ENCODE results near the gene IFT20.

Gene IFT20, protein sequence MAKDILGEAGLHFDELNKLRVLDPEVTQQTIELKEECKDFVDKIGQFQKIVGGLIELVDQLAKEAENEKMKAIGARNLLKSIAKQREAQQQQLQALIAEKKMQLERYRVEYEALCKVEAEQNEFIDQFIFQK

DNA sequence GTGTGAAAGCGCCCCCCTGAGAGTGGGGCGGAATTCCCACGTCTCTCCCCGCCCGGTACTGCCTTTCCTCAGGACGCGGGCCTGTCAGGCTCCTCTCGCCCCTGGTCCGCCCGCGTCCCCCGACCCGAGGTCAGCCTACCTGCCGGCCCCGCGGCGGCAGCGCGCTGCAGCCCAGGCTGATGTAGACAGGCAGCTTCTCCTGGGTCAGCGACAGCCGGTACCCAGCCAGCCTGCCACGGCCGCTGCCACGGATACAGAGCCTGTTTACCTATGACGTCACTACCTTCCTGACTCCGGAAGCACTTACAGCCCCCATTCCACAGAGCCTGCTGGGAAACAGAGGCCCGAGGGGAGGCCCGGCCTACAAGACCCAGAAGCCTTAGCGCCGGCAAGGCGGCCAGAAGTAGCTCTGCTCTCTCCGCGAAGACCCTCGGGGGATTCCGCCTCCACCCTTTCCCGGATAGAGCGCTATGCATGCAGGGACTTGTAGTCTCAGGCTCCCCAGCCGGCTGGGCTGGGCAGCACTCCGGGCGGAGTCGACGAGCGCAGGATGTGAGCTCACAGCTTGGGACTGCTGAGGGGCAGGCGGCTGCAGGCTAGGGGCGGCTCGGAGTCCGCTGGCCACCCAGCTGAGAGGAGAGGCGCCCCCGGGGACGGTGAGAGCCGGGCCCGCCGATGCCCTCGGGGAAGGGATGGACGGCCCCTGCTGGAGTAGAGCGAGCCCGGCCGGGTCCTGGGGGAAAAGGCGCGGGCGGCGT, at the start of gene IFT20, which contains the start of gene TNFAIP1:
Gene IFT20, minus strand, starts transcription at position 272 of the 758 bp plus-strand sequence. CDS start 3,487 bp downstream, outside the sequence.
Gene TNFAIP1, plus strand, starts transcription at position 561 of the 758 bp plus-strand sequence. CDS start 3,761 bp downstream, outside the sequence.
- H3K4me3 Mint-ChIP-seq: peak within 1 kb of the TSS; percentile 98 to 99 (median 99)
- H3K9me3 Mint-ChIP-seq: no peaks in the 10 kb centered on the region
- H3K4me1 Mint-ChIP-seq: peaks cover 48% of the 10 kb centered on the region
- no peaks in the 10 kb centered on the region for H3K27me3 Mint-ChIP-seq (ENCODE audit: low read depth)
- H3K36me3 Mint-ChIP-seq (ENCODE audit: low read depth): peaks cover 8% of the 10 kb centered on the region
- peak within 1 kb of the TSS; percentile 79 to 98 (median 97) for H3K27ac Mint-ChIP-seq
- TF ChIP-seq, protein P1, sequence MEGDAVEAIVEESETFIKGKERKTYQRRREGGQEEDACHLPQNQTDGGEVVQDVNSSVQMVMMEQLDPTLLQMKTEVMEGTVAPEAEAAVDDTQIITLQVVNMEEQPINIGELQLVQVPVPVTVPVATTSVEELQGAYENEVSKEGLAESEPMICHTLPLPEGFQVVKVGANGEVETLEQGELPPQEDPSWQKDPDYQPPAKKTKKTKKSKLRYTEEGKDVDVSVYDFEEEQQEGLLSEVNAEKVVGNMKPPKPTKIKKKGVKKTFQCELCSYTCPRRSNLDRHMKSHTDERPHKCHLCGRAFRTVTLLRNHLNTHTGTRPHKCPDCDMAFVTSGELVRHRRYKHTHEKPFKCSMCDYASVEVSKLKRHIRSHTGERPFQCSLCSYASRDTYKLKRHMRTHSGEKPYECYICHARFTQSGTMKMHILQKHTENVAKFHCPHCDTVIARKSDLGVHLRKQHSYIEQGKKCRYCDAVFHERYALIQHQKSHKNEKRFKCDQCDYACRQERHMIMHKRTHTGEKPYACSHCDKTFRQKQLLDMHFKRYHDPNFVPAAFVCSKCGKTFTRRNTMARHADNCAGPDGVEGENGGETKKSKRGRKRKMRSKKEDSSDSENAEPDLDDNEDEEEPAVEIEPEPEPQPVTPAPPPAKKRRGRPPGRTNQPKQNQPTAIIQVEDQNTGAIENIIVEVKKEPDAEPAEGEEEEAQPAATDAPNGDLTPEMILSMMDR (IDR thresholded peaks at IDR 0.05; ENCODE audit: unreplicated experiment in 3 of 3): no peak

DNA sequence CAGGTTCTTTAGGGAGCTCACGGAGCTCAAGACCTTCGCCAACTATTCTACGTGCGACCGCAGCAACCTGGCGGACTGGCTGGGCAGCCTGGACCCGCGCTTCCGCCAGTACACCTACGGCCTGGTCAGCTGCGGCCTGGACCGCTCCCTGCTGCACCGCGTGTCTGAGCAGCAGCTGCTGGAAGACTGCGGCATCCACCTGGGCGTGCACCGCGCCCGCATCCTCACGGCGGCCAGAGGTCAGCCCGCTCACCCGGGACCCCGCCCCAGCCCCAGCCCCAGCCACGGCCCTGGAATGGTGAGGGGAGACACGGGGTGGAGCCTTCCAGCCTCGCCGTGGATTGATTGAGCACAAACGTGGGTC, 49.7 kb upstream of the IFT20 start:
- H3K4me3 Mint-ChIP-seq: peak overlapping the region; percentile 54 to 66 (median 63)
- H3K4me1 Mint-ChIP-seq: no peaks in the 10 kb centered on the region
- H3K9me3 Mint-ChIP-seq: no peaks in the 10 kb centered on the region
- no peak overlapping the region for H3K27ac Mint-ChIP-seq
- TF ChIP-seq, protein P1 (IDR thresholded peaks at IDR 0.05; ENCODE audit: unreplicated experiment in 3 of 3): no peak
- peaks cover 37% of the 10 kb centered on the region for H3K36me3 Mint-ChIP-seq (ENCODE audit: low read depth)
- peaks cover 60% of the 10 kb centered on the region for H3K27me3 Mint-ChIP-seq (ENCODE audit: low read depth)

DNA sequence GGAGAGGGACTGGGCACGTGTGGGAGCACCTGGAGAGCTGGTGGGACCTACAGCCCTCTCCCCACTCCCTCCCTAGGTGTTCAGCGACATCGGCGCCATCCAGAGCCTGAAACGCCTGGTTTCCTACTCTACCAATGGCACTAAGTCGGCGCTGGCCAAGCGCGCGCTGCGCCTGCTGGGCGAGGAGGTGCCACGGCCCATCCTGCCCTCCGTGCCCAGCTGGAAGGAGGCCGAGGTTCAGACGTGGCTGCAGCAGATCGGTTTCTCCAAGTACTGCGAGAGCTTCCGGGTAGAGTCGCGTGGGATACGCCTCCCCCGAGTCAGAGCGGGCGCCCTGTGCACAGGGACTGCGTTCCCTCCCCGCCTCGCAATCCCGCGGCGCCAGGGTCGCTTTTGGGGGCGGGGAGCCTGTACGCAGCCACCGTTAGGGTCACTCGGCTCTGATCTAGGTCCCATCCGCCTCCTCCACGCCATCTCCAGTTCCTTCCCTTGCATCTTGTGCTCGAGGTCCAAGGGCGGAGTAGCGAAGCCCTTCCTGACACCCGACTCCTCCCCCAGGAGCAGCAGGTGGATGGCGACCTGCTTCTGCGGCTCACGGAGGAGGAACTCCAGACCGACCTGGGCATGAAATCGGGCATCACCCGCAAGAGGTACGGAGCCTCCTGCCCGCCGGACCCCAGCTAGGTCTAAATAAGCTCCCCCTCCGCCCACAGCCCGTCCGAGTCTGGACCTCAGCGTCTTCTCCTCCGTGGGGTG, 49.2 kb upstream of the IFT20 start:
- Mint-ChIP-seq H3K36me3 (ENCODE audit: low read depth) (peaks cover 32% of the 10 kb centered on the region), H3K27ac (no peak overlapping the region), H3K4me3 (peak overlapping the region; percentile 54 to 66 (median 63))

DNA sequence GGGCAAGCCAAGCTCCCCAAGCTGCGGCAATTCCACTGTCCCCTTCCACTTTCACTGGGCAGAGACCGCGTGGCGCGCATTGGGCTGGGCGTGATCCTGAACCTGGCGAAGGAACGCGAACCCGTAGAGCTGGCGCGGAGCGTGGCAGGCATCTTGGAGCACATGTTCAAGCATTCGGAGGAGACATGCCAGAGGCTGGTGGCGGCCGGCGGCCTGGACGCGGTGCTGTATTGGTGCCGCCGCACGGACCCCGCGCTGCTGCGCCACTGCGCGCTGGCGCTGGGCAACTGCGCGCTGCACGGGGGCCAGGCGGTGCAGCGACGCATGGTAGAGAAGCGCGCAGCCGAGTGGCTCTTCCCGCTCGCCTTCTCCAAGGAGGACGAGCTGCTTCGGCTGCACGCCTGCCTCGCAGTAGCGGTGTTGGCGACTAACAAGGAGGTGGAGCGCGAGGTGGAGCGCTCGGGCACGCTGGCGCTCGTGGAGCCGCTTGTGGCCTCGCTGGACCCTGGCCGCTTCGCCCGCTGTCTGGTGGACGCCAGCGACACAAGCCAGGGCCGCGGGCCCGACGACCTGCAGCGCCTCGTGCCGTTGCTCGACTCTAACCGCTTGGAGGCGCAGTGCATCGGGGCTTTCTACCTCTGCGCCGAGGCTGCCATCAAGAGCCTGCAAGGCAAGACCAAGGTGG, 46.0 kb upstream of the IFT20 start:
- TF ChIP-seq, protein P1 (IDR thresholded peaks at IDR 0.05; ENCODE audit: unreplicated experiment in 3 of 3): peak in 2 of 3 experiments; percentile 26 to 37
- no peak overlapping the region for H3K27ac Mint-ChIP-seq
- no peaks in the 10 kb centered on the region for H3K9me3 Mint-ChIP-seq
- no peaks in the 10 kb centered on the region for H3K4me1 Mint-ChIP-seq
- peaks cover 20% of the 10 kb centered on the region for H3K36me3 Mint-ChIP-seq (ENCODE audit: low read depth)
- H3K4me3 Mint-ChIP-seq: peak overlapping the region in 2 of 3 experiments; percentile 10 to 15
- H3K27me3 Mint-ChIP-seq (ENCODE audit: low read depth): peaks cover 71% of the 10 kb centered on the region

More for the DNA sequence above, 49.2 kb upstream of the IFT20 start:
- Mint-ChIP-seq H3K9me3 (no peaks in the 10 kb centered on the region), H3K27me3 (ENCODE audit: low read depth) (peaks cover 65% of the 10 kb centered on the region), H3K4me1 (no peaks in the 10 kb centered on the region)
- TF ChIP-seq, protein P1 (IDR thresholded peaks at IDR 0.05; ENCODE audit: unreplicated experiment in 3 of 3): no peak

DNA sequence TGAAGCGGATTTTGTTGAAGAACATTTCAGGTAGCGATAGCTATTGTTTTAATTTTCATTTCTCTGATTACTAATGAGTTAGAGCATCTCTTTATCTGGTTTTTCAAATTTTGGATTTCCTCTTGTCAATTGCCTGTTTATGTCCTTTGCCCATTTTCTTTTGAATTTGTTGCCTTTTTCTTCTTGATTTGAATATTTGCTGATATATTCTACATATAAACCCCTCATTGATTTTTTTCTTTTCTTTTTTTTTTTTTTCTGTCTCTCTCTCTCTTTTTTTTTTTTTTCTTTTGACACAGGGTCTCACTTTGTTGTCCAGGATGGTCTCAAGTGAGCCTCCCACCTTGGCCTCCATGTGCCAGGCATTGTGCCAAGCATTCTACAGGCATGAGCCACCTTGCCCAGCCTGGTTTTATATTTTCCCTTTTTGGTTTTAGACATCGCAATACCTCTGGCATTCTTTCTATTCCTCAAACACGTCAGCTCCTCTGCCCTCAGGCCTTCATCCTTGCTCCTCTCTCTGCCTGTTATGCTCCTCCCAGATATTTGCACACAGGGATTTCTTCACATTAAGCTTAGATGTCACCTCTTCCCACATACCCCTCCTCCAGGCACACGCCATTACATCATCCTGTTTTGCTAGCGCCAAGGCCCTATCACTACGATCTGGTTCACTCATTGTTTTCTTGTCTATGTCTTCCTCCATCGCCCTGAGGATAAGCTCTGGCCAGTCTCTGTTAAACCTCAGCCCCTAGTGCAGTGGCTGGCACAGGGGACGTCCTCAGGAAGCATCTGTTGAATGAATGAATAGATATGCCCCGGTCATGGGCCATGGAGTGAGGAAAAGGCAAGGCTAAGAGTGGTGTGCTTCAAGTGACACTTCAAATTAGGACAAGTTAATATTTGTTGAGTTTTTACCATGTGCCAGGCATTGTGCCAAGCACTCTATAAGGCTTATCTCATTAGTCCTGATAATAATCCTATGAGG, 44.8 kb upstream of the IFT20 start:
- Mint-ChIP-seq H3K4me1 (no peaks in the 10 kb centered on the region), H3K27me3 (ENCODE audit: low read depth) (peaks cover 60% of the 10 kb centered on the region), H3K36me3 (ENCODE audit: low read depth) (peaks cover 20% of the 10 kb centered on the region), H3K9me3 (no peaks in the 10 kb centered on the region), H3K4me3 (no peak overlapping the region), H3K27ac (no peak overlapping the region)
- TF ChIP-seq, protein P1 (IDR thresholded peaks at IDR 0.05; ENCODE audit: unreplicated experiment in 3 of 3): no peak
